Measurements from ENCODE around the gene COL16A1.

COL16A1 gene

DNA sequence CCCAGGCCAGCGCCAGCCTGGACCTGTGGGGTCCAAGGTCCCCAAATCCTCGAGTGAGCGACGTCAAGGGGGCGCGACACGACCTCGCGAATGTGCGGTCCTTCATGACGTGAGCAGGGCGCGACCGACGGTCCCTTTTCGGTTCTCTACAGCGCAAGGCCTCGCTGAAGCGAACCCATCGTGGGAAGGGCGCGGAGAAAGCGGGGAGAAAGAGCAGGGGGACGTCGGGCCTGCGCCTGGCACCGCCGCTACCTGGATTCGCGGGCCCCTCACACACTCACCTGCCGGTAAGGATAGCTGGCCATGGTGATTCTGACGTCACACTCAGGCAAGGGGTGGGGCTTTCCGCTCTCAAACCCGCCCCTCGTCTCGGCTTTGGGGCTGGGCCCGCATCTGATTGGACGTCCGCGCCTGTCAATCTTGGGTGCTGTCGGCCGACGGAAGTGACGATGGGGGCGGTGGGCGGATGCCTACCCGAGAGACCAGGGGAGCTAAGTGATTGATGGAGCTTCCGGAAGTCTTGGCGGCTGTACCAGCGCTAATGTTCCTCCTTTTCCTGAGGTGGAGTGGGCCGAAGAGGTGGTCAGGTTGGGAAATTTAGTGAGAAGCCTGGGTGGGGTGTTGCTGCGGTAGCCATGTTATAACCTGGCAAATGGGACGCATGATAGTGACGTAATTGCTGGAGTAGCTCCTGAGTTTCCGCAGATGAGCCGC is 59.1 kb downstream of the COL16A1 start, which contains the start of gene PEF1:
PEF1 (minus strand) TSS at position 317 of the 714 bp plus-strand sequence; CDS start at position 305, 12 bp downstream.
- peak; percentile 100 for DNase-seq

GRCh38 chr1:31643976-31644559 is 59.7 kb downstream of the COL16A1 start:
- no peak for DNase-seq

DNA sequence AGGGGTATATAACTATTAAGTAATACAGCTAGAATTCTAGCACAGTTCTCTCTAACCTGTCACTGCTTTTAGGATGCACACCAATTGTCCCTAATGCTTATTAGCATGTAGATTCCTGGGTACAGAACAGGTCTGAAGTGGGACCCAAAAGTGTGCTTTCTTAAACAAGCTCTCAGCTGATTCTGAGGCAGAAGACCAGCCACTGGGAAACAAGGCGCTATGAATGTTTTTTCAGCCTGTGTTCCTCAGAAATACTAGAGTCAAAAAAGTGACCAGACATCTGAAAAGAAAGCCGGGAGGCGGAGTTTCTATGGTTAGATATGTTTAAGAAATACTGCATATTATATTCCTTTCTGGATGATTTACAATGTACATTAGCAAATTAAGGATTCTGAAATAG is 60.9 kb downstream of the COL16A1 start:
- no peak for DNase-seq

- no peak for DNase-seq
Measured at GRCh38 chr1:31642366-31642765, 61.5 kb downstream of the COL16A1 start.

DNA sequence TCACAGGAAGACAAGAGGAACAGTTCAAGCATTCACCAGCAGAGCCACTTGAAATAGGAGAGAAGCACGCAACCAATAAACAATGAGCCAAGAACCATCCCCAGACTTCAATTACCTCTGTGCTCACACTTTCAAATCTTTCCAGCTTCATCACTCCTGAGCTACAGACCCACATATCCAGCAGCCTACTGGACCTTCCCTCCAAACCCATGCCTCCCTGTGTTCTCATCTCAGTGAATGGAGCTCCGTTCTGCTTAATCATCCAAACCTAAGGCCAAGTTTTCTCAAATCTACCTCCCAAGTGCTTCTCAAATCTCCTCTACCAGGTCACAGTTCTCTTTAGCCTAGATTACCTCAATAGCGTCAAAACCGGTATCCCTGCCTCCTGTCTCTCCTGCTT is 62.9 kb downstream of the COL16A1 start:
- DNase-seq = no peak

GRCh38 chr1:31640179-31640578 is 63.6 kb downstream of the COL16A1 start:
- DNase-seq = no peak

- no peak for DNase-seq
Measured at GRCh38 chr1:31639543-31639942, 64.3 kb downstream of the COL16A1 start.

GRCh38 chr1:31637915-31638673 is 65.7 kb downstream of the COL16A1 start:
- DNase-seq = no peak

DNA sequence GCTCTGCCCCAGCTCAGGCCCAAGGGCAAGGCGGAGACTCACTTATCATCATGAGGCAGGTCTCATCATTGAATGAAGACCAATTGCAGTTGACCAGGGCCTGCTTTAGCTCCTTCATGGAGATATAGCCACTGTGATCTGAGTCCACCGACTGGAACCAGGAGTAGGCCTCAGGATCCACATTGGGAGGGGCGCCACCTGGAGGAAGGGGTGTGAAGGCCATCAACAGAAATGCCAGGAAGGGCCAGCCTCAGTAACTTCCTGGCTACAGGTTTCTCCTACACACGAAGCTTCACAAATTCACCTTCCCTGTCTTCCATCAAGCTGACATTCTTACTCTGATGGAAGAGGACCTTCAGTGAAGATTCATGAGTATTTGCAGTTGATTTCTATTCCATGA is 70.7 kb downstream of the COL16A1 start:
- DNase-seq = peak; percentile 64

- no peak for DNase-seq
Measured at GRCh38 chr1:31632649-31633048, 71.2 kb downstream of the COL16A1 start.

DNA sequence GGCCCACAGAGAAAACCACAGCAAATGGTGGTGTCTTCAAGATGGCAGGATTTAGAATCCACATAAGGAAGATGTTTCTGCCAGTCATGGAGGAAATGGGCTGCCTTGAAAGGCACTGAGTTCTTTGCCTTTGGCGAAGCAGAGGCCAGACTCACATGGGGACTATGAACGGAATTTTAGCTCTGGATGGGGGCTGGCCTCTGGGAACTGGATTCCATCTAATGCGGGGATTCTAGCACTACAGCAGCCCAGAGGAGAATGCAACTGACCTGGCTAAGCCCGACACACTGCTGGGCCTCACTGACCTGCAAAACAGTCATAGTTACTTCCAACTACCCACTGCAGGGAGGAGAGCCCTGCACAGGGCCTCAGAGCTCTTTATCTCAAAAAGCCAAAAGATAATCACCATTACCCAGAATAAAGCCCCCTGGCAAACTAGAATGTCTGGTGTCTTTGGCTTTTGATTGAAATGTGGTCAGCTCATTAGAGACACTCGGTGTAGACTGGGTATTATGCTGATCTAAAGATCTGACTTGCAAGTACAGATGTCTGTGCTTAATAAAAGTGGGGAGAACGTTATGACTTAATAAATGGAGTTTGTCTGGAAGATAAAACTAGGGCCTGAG is 74.8 kb downstream of the COL16A1 start:
- DNase-seq = no peak

DNA sequence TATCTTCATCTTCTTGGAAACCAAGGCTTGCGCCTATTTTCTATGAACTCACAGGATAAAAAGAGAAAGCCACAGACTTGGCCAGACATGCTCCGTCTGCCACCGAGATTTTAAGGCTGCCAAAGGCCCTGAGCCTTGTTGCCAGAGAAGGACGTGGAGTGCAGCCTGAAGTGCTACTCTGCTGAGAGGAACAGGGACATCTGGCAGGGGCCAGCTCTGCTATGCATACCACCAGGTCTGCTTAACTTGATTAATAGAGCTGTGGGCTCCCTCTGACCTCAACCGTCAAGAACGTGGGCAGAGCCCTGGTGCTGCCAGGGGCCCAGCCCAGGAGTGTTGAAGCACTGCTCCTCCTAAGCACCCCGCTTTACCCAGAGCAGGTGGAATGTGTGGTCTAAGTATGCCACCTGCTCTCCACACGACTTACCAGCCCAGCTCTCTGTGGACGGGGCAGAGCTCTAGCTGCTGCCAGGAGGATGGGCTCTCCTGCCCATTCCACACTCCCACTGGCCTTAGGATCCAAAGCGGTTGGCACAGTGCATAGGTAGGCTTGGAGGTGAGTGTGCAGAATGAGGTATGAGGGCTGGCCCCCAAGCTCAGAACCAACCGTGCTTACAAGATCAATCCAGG is 75.8 kb downstream of the COL16A1 start:
- no peak for DNase-seq

GRCh38 chr1:31627301-31627929 is 76.4 kb downstream of the COL16A1 start:
- no peak for DNase-seq

GRCh38 chr1:31626223-31627207 is 77.3 kb downstream of the COL16A1 start:
- no peak for DNase-seq

DNA sequence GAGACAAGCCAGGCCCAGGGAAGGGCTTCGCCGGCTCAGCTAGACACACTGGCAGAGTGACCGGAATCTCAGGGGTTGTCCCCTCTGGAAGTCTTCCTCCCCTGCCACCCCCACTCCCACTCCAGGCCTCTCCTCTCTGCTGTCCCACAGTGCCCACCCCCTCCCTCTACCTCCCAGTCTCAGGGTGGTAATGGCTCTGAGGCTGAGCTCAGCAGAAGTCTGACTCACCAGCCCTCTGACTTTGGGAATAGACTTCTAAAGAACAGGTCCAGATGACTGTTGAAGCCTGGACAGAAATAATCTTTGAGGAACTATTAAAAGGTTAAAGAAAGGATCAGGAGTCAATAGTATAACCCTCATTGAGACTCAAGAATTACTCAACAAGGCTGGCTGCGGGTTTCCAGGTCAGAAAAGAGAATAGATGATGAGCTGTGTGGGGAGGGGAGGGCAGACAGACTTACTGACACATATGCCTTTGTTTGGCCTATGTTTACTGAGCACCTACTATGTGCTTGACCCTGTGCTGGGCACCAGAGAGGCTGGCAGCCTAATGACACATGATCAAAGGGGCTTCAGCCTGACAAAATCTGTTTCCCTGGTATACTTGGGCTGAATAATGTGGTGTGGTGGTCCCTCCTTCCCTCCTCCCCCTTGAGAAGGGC is 78.1 kb downstream of the COL16A1 start:
- no peak for DNase-seq

DNA sequence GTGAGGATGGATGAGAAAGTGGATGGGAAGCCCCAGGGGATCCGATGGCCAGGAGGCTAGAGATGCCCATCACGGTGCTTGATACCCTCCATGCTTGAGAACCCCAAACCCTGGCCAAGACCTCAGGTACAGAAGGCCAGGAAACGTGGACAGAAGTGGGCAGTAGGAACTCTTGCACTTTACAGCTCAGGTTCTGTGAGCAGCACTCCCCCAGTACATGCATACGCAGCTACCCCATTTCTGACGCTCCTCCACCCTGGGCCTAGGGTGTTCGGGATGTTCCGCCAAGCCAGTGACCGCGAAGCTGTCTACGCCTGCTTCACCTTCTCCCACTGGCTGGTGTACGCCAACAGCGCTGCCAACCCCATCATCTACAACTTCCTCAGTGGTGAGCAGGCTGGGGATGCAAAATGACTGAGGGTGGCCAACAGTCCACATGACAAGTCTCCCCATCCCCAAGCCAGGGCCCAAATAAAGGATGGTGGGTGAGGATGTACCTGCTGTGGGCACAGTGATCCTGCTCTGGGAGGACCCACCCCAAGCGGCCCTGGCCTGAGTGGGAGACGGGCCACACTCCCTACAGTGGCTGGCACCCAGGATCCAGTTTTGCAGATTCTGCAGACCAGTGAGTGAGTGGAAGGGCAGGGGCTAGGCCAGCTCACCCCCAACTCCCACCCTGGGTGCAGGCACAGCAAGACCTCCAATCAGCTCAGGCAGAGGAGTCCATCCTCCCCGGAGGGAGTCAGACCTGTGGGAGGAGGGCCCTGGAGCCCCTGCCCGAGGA is 78.9 kb downstream of the COL16A1 start:
- DNase-seq = no peak

DNA sequence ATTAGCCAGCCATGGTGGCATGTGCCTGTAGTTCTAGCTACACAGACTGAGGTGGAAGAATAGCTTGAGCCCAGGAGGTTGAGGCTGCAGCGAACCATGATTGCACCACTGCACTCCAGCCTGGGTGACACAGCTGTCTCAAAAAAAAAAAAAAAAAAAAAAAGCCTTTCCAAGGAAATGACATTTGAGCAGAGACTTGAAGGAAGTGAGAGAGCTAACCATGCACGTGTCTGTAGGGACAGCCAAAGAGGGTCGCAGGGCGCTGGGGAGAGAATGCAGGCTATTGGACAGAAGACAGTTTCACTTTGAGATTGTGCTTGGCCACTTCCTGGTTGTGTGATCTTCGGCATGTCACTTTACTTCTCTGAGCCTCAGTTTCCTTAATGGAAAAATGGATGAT is 79.5 kb downstream of the COL16A1 start:
- no peak for DNase-seq

DNA sequence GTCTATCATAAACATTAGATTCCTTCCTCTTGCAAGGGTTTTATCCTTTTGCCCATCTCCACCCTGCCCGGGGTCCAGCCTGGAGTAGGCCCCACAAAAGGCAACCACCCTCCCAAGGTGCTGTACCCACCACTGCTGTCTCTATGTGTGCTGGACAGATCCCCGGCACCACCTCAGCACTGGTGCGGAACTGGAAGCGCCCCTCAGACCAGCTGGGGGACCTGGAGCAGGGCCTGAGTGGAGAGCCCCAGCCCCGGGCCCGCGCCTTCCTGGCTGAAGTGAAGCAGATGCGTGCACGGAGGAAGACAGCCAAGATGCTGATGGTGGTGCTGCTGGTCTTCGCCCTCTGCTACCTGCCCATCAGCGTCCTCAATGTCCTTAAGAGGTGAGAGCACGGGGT is 80.5 kb downstream of the COL16A1 start:
- DNase-seq = peak; percentile 18

GRCh38 chr1:31621847-31622730 is 81.7 kb downstream of the COL16A1 start:
- peak; percentile 15 for DNase-seq
